NCI-H226 (cell line): ENCODE measurements around the gene DEFB118.
"Not testable (repeated sequence)": the region's sequence is repeated elsewhere in the genome, so short reads cannot be mapped to it uniquely, and the experiment has no call there.

Experiments used
- DNase-seq: peaks from one replicate; pipeline ENCODE4 v3.0.0-alpha.2; 2015

The DEFB118 gene

GRCh38 chr20:31368301-31368700 lies at the start of gene DEFB118:
TSS of gene DEFB118 (plus strand) at chr20:31368601. CDS start at chr20:31368651, 50 bp downstream.
- no peak for DNase-seq

- DNase-seq, result no peak
These were observed 45.9 kb upstream of the DEFB118 start for GRCh38 chr20:31322504-31322903.

GRCh38 chr20:31330893-31331292 lies 37.5 kb upstream of the DEFB118 start:
- no peak for DNase-seq

- no peak for DNase-seq
These were observed 26.9 kb upstream of the DEFB118 start for GRCh38 chr20:31341470-31341869.

- DNase-seq, result peak; percentile 54
These were observed 12.4 kb upstream of the DEFB118 start for GRCh38 chr20:31355981-31356380.

GRCh38 chr20:31363295-31363694 lies 5.1 kb upstream of the DEFB118 start:
- DNase-seq, result no peak

- not testable (repeated sequence) for DNase-seq
These were observed 4.1 kb upstream of the DEFB118 start for GRCh38 chr20:31364272-31364671.

GRCh38 chr20:31374346-31374745 lies 5.9 kb downstream of the DEFB118 start:
- DNase-seq, result no peak

GRCh38 chr20:31390490-31390889 lies 22.1 kb downstream of the DEFB118 start, which contains the start of gene DEFB119:
TSS of gene DEFB119 (minus strand) at chr20:31390590. CDS start at chr20:31390483, 107 bp downstream.
- DNase-seq, result no peak

- DNase-seq, result no peak
These were observed 24.4 kb downstream of the DEFB118 start for GRCh38 chr20:31392836-31393235.

- no peak for DNase-seq
These were observed 26.5 kb downstream of the DEFB118 start for GRCh38 chr20:31394900-31395299.

- DNase-seq, result no peak
These were observed 35.5 kb downstream of the DEFB118 start for GRCh38 chr20:31403886-31404285.

- no peak for DNase-seq
These were observed 37.7 kb downstream of the DEFB118 start, which contains the start of gene DEFB121 for GRCh38 chr20:31406115-31406514. TSS of gene DEFB121 (minus strand) at chr20:31406215. CDS start at chr20:31406152, 63 bp downstream.

GRCh38 chr20:31410011-31410410 lies 41.6 kb downstream of the DEFB118 start:
- no peak for DNase-seq

GRCh38 chr20:31414381-31414780 lies 46.0 kb downstream of the DEFB118 start:
- DNase-seq, result no peak

- no peak for DNase-seq
These were observed 47.3 kb downstream of the DEFB118 start for GRCh38 chr20:31415653-31416052.

- no peak for DNase-seq
These were observed 49.9 kb downstream of the DEFB118 start for GRCh38 chr20:31418307-31418706.
